GM10266 (cell line): Measurements from ENCODE around the gene SFPQ.
"Not testable (repeated sequence)": the region's sequence is repeated elsewhere in the genome, so short reads cannot be mapped to it uniquely, and the experiment has no call there.

Experiments
- DNase-seq: peaks from one replicate; pipeline ENCODE4 v3.0.0; 2012; ENCODE audit errors: extremely low spot score
- TF ChIP-seq, protein P1 (sequence below): IDR thresholded peaks from 2 replicates; pipeline ENCODE4 v1.5.1; 2012; ENCODE audit warnings: mild to moderate bottlenecking, low read depth; ENCODE audit not compliant: control insufficient read depth, insufficient read depth; ENCODE audit errors: missing control alignments

Gene SFPQ, protein sequence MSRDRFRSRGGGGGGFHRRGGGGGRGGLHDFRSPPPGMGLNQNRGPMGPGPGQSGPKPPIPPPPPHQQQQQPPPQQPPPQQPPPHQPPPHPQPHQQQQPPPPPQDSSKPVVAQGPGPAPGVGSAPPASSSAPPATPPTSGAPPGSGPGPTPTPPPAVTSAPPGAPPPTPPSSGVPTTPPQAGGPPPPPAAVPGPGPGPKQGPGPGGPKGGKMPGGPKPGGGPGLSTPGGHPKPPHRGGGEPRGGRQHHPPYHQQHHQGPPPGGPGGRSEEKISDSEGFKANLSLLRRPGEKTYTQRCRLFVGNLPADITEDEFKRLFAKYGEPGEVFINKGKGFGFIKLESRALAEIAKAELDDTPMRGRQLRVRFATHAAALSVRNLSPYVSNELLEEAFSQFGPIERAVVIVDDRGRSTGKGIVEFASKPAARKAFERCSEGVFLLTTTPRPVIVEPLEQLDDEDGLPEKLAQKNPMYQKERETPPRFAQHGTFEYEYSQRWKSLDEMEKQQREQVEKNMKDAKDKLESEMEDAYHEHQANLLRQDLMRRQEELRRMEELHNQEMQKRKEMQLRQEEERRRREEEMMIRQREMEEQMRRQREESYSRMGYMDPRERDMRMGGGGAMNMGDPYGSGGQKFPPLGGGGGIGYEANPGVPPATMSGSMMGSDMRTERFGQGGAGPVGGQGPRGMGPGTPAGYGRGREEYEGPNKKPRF

DNA sequence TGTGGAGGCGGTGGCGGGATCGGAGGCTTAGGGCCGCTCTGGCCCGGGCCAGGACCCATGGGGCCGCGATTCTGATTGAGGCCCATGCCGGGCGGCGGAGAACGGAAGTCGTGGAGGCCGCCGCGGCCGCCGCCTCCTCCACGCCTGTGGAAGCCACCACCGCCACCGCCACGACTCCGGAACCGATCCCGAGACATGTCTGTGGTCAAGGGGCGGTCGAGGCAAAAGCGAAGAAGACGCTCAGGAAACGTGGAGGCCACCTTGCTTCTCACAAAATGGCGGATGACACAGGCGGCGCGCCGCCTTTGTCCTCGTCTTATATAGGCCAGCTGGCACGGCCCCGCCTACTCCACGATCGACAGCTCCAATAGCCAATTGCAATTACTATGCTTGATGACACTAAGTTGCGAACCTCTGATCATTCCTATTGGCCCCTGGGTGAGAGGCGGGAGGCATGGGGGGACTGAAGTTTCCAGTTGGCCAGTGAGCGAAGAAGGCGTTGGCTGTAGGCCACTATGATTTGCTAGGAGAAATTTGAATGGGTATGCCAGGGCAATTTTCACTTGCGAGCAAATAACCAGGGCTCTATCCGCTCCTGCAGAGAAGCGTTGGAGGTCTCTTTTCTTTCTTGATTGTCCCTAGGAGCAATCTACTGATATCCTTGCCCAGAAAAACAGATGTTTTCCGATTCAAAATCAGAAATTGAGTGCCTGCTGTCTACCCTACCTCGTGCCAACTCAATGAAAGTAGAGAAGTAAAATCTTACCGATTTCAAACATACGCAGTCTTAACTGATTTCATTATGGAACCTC, at the start of gene SFPQ:
SFPQ (minus strand) TSS at position 293 of the 812 bp plus-strand sequence; CDS start at position 197, 96 bp downstream.
- TF ChIP-seq, protein P1, sequence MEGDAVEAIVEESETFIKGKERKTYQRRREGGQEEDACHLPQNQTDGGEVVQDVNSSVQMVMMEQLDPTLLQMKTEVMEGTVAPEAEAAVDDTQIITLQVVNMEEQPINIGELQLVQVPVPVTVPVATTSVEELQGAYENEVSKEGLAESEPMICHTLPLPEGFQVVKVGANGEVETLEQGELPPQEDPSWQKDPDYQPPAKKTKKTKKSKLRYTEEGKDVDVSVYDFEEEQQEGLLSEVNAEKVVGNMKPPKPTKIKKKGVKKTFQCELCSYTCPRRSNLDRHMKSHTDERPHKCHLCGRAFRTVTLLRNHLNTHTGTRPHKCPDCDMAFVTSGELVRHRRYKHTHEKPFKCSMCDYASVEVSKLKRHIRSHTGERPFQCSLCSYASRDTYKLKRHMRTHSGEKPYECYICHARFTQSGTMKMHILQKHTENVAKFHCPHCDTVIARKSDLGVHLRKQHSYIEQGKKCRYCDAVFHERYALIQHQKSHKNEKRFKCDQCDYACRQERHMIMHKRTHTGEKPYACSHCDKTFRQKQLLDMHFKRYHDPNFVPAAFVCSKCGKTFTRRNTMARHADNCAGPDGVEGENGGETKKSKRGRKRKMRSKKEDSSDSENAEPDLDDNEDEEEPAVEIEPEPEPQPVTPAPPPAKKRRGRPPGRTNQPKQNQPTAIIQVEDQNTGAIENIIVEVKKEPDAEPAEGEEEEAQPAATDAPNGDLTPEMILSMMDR = no peak
- DNase-seq = peak; percentile 99

DNA sequence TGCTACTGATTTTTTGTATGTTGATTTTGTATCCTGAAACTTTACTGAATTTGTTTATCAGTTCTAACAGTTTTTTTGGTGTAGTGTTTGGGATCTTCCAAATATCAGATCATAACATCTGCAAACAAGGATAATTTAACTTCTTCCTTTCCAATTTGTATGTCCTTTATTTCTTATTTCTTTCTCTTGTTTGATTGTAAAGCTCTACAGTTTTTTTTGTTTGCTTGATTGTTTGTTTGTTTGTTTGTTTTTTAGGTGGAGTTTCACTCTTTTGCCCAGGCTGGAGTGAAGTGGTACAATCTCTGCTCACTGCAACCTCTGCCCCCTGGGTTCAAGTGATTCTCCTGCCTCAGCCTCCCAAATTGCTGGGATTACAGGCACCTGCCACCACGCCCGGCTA, 43.8 kb upstream of the SFPQ start:
- not testable (repeated sequence) for DNase-seq

DNA sequence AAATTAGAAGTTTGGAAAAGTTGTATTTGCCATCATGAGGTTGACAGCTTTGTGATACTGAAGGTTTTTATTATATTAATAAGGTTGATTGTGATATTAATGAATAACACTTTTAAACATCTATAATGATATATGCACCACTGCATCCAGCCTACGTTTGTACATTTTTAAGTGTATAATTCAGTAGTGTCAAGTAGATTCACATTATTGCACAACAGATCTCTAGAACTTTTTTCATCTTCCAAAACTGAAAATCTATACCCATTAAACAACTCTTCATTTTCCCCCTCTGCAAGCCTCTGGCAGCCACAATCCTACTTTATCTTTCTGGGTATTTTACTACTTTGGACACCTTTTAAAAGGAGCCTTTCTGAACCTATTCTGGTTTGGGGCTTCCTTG, 38.3 kb upstream of the SFPQ start:
- TF ChIP-seq, protein P1 = no peak
- DNase-seq = no peak

DNA sequence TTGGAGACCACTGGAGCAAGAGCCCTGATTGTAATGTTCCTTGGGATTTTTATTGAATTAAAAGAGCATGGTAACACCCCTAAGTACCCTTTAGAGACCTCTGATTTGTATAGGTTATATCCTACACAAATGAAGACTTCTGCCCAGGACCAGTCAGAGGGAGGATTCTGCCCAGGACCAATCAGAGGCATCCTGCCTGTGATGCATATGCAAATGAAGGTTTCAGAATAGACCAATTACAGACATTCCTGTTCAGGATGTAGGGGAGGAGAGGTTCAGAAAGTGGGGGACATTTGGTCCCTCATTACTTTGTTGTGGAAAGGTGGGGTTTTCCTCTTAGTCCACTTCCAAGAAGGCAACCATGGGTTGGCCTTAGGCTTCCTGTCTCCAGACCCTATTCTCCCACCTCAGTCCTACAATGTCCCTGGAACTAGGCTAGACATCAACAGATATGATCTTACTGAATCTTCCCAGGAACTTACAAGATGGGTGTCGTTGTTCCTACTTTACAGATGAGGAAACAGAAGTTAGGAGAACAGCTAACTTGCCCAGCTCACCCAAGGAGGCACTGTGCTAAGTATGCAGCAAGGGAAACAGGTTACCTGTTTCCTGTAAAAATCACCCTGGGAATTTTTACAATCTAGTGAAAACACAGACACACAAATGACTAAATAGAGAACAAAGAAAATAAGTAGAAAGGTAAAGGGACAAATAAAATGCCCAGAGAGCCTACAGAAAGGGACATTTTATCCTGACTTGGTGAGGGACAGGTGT, 36.8 kb upstream of the SFPQ start:
- TF ChIP-seq, protein P1 = no peak
- DNase-seq = no peak

DNA sequence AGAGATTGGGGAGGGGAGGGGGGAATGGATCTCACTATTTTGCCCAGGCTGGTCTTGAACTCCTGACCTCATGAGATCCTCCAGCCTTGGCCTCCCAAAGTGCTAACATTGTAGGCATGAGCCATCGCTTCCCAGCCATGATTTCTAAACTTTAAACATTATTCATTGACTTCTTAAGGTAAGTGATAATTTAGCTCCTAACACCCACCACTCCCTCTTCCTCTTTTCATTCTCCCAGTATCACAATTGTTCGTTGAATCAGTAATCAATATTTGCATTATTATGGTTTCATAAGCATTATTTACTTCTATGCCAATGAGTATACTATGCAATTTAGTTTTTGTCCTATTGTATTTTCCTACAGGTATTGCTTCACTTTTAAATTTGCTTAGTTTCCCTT, 33.6 kb upstream of the SFPQ start:
- TF ChIP-seq, protein P1 = no peak
- DNase-seq = no peak

DNA sequence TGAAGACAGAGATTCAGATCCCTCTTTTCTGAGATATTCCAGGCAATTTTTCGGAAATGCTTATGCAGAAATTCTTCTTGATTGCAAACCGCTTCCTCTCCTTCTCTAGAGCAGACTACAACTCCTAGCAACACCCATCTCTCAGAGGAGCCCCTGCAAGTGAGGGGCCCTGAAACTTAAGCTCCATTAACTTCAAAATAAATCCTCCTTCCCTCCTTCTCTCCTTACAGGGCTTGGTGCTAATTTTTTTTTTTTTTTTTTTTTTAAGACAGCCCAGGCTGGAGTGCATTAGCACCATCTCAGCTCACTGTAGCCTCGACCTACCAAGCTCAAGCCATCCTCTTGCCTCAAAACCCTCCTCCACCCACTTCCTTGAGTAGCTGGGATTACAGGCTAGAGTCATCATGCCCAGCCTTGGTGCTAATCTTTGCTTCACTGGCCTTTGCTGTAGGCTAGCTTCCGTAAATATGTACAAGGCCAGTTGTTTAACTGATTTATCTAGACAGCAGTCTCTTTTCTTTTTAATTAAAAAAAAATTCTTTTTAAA, 30.2 kb upstream of the SFPQ start:
- no peak for DNase-seq

More for the DNA sequence above, 30.2 kb upstream of the SFPQ start:
- TF ChIP-seq, protein P1 = no peak
